ENCODE results near the gene SNAPC5. TPM values are rescaled to one million over a fixed set of nuclear protein-coding genes. Genes with fewer than 3 reads are reported as not detected.
A peak's percentile ranks its signal among the peaks of the same experiment; 100 is the strongest.

SNAPC5 gene
- polyA plus RNA-seq, 1 donor (not counting 4 experiments of a cell fraction or from before 2014, with no cell fraction given) = 16.1 TPM

- peak overlapping the region; percentile 4 for H3K4me2 ChIP-seq (ENCODE audit: control insufficient read depth, extremely low read depth, insufficient read depth, low read depth, low read length)
- H3K27ac ChIP-seq (ENCODE audit: control insufficient read depth, insufficient read depth, low read length) = no peak overlapping the region
- peaks cover 5 to 12% of the 10 kb centered on the region in 2 experiments for H3K36me3 ChIP-seq (ENCODE audit: control insufficient read depth in 2 of 2, extremely low read depth in 1 of 2, insufficient read depth in 2 of 2, low read length in 2 of 2)
- no peak overlapping the region for H2AFZ ChIP-seq (ENCODE audit: control insufficient read depth, low read length)
- H3K9me3 ChIP-seq (ENCODE audit: control insufficient read depth, low read depth, low read length) = no peaks in the 10 kb centered on the region
- no peaks in the 10 kb centered on the region for H3K9me1 ChIP-seq (ENCODE audit: control insufficient read depth, extremely low read depth, insufficient read depth, low read length)
- no peaks in the 10 kb centered on the region for H3K79me2 ChIP-seq (ENCODE audit: control insufficient read depth, insufficient read depth, low read length)
- H3K27me3 ChIP-seq (ENCODE audit: control insufficient read depth, extremely low read depth, insufficient read depth, low read length) = no peaks in the 10 kb centered on the region
- no peak overlapping the region for H3K4me3 ChIP-seq (ENCODE audit: control insufficient read depth in 2 of 3, extremely low read depth in 1 of 3, insufficient read depth in 2 of 3, low read depth in 1 of 3, low read length in 3 of 3)
- H3K4me1 ChIP-seq (ENCODE audit: control insufficient read depth, extremely low read depth, insufficient read depth, low read length) = peaks cover 13% of the 10 kb centered on the region
- FAIRE-seq (peak; percentile 41), DNase-seq (ENCODE audit: low read depth, low spot score) (no peak)
- dilution Hi-C loops (cut with MboI; ENCODE audit: extremely low pct_ligation_motif_present, low sequenced_read_pairs) = no loop called here
- no peaks in the 10 kb centered on the region for H4K20me1 ChIP-seq (ENCODE audit: control insufficient read depth, extremely low read depth, insufficient read depth, low read length)
- TF ChIP-seq EZH2 (IDR thresholded peaks at IDR 0.05; ENCODE audit: low read length) (no peak), CTCF (optimal IDR thresholded peaks at IDR 0.05 in 1 of 3, IDR thresholded peaks at IDR 0.05 in 1 of 3, conservative IDR thresholded peaks at IDR 0.05 in 1 of 3; ENCODE audit: extremely low read depth in 1 of 3, insufficient read depth in 2 of 3, low read length in 3 of 3) (no peak)
- H3K9ac ChIP-seq (ENCODE audit: control insufficient read depth, extremely low read depth, insufficient read depth, low read length) = no peak overlapping the region
Measured at GRCh38 chr15:66515901-66516322, 18.4 kb upstream of the SNAPC5 start.

GRCh38 chr15:66514586-66514985 is 17.0 kb upstream of the SNAPC5 start:
- no peak overlapping the region for H3K4me2 ChIP-seq (ENCODE audit: control insufficient read depth, extremely low read depth, insufficient read depth, low read depth, low read length)
- H3K36me3 ChIP-seq (ENCODE audit: control insufficient read depth in 2 of 2, extremely low read depth in 1 of 2, insufficient read depth in 2 of 2, low read length in 2 of 2) = peaks cover 5 to 14% of the 10 kb centered on the region in 2 experiments
- DNase-seq (ENCODE audit: low read depth, low spot score) (no peak), FAIRE-seq (no peak)
- H3K4me3 ChIP-seq (ENCODE audit: control insufficient read depth in 2 of 3, extremely low read depth in 1 of 3, insufficient read depth in 2 of 3, low read depth in 1 of 3, low read length in 3 of 3) = no peak overlapping the region
- peaks cover 13% of the 10 kb centered on the region for H3K4me1 ChIP-seq (ENCODE audit: control insufficient read depth, extremely low read depth, insufficient read depth, low read length)
- no peaks in the 10 kb centered on the region for H3K9me3 ChIP-seq (ENCODE audit: control insufficient read depth, low read depth, low read length)
- H4K20me1 ChIP-seq (ENCODE audit: control insufficient read depth, extremely low read depth, insufficient read depth, low read length) = no peaks in the 10 kb centered on the region
- dilution Hi-C loops (cut with MboI; ENCODE audit: extremely low pct_ligation_motif_present, low sequenced_read_pairs) = no loop called here
- H2AFZ ChIP-seq (ENCODE audit: control insufficient read depth, low read length) = no peak overlapping the region
- no peaks in the 10 kb centered on the region for H3K27me3 ChIP-seq (ENCODE audit: control insufficient read depth, extremely low read depth, insufficient read depth, low read length)
- H3K79me2 ChIP-seq (ENCODE audit: control insufficient read depth, insufficient read depth, low read length) = peaks cover 2% of the 10 kb centered on the region
- no peak for TF ChIP-seq EZH2 (IDR thresholded peaks at IDR 0.05; ENCODE audit: low read length)
- no peak for TF ChIP-seq CTCF (optimal IDR thresholded peaks at IDR 0.05 in 1 of 3, IDR thresholded peaks at IDR 0.05 in 1 of 3, conservative IDR thresholded peaks at IDR 0.05 in 1 of 3; ENCODE audit: extremely low read depth in 1 of 3, insufficient read depth in 2 of 3, low read length in 3 of 3)
- H3K27ac ChIP-seq (ENCODE audit: control insufficient read depth, insufficient read depth, low read length) = no peak overlapping the region
- no peaks in the 10 kb centered on the region for H3K9me1 ChIP-seq (ENCODE audit: control insufficient read depth, extremely low read depth, insufficient read depth, low read length)
- H3K9ac ChIP-seq (ENCODE audit: control insufficient read depth, extremely low read depth, insufficient read depth, low read length) = no peak overlapping the region
